ENCODE data around the gene ADPGK. TPM values are rescaled to one million over a fixed set of nuclear protein-coding genes. Genes with fewer than 3 reads are reported as not detected.

Gene ADPGK
- 57.9 and 58.3 TPM in 2 replicates for total RNA-seq

- H2AFZ ChIP-seq (ENCODE audit: low read length): peak within 1 kb of the TSS; percentile 98
- DNase-seq (ENCODE audit: insufficient read length, low spot score, missing footprints): peak; percentile 98
- peaks cover 47% of the 10 kb centered on the region for H3K79me2 ChIP-seq (ENCODE audit: insufficient read depth, low read length)
- H3K9me3 ChIP-seq (ENCODE audit: low read depth, low read length): no peaks in the 10 kb centered on the region
- peak within 1 kb of the TSS; percentile 100 for H3K4me2 ChIP-seq (ENCODE audit: insufficient read depth, low read length)
- no peaks in the 10 kb centered on the region for H3K27me3 ChIP-seq (ENCODE audit: insufficient read depth, low read length)
- peaks cover 13% of the 10 kb centered on the region for H3K36me3 ChIP-seq (ENCODE audit: insufficient read depth, low read length)
- TF ChIP-seq CTCF (IDR thresholded peaks at IDR 0.05; ENCODE audit: extremely low read depth, low read depth, low read length): peak; percentile 69
- peak within 1 kb of the TSS; percentile 94 for H3K27ac ChIP-seq (ENCODE audit: low read depth, low read length)
- peaks cover 5% of the 10 kb centered on the region for H4K20me1 ChIP-seq (ENCODE audit: insufficient read depth, low read length)
- H3K4me3 ChIP-seq (ENCODE audit: insufficient read depth, low read length): peak within 1 kb of the TSS; percentile 96
- H3K4me1 ChIP-seq (ENCODE audit: insufficient read depth, low read length): peaks cover 36% of the 10 kb centered on the region
Observed at GRCh38 chr15:72783640-72784455, at the start of gene ADPGK. TSS of gene ADPGK (minus strand) at chr15:72783758. CDS start at chr15:72783691, 67 bp downstream.

GRCh38 chr15:72827226-72827625 is 43.7 kb upstream of the ADPGK start:
- Histone ChIP-seq H3K79me2 (ENCODE audit: insufficient read depth, low read length) (no peaks in the 10 kb centered on the region), H3K36me3 (ENCODE audit: insufficient read depth, low read length) (no peaks in the 10 kb centered on the region), H3K4me3 (ENCODE audit: insufficient read depth, low read length) (no peak overlapping the region), H3K27ac (ENCODE audit: low read depth, low read length) (no peak overlapping the region), H3K4me1 (ENCODE audit: insufficient read depth, low read length) (no peaks in the 10 kb centered on the region), H4K20me1 (ENCODE audit: insufficient read depth, low read length) (no peaks in the 10 kb centered on the region), H3K4me2 (ENCODE audit: insufficient read depth, low read length) (no peak overlapping the region), H3K27me3 (ENCODE audit: insufficient read depth, low read length) (peaks cover 10% of the 10 kb centered on the region), H2AFZ (ENCODE audit: low read length) (no peak overlapping the region), H3K9me3 (ENCODE audit: low read depth, low read length) (no peaks in the 10 kb centered on the region)
- DNase-seq (ENCODE audit: insufficient read length, low spot score, missing footprints): no peak
- TF ChIP-seq CTCF (IDR thresholded peaks at IDR 0.05; ENCODE audit: extremely low read depth, low read depth, low read length): no peak

- no peak overlapping the region for H3K4me3 ChIP-seq (ENCODE audit: insufficient read depth, low read length)
- H3K27me3 ChIP-seq (ENCODE audit: insufficient read depth, low read length): peaks cover 10% of the 10 kb centered on the region
- no peaks in the 10 kb centered on the region for H3K4me1 ChIP-seq (ENCODE audit: insufficient read depth, low read length)
- no peaks in the 10 kb centered on the region for H3K79me2 ChIP-seq (ENCODE audit: insufficient read depth, low read length)
- H3K9me3 ChIP-seq (ENCODE audit: low read depth, low read length): no peaks in the 10 kb centered on the region
- DNase-seq (ENCODE audit: insufficient read length, low spot score, missing footprints): no peak
- H4K20me1 ChIP-seq (ENCODE audit: insufficient read depth, low read length): no peaks in the 10 kb centered on the region
- H3K36me3 ChIP-seq (ENCODE audit: insufficient read depth, low read length): no peaks in the 10 kb centered on the region
- no peak overlapping the region for H2AFZ ChIP-seq (ENCODE audit: low read length)
- no peak overlapping the region for H3K27ac ChIP-seq (ENCODE audit: low read depth, low read length)
- H3K4me2 ChIP-seq (ENCODE audit: insufficient read depth, low read length): no peak overlapping the region
- TF ChIP-seq CTCF (IDR thresholded peaks at IDR 0.05; ENCODE audit: extremely low read depth, low read depth, low read length): no peak
Observed at GRCh38 chr15:72826611-72827010, 43.1 kb upstream of the ADPGK start.

- no peaks in the 10 kb centered on the region for H3K36me3 ChIP-seq (ENCODE audit: insufficient read depth, low read length)
- no peak overlapping the region for H3K4me3 ChIP-seq (ENCODE audit: insufficient read depth, low read length)
- H2AFZ ChIP-seq (ENCODE audit: low read length): no peak overlapping the region
- H4K20me1 ChIP-seq (ENCODE audit: insufficient read depth, low read length): no peaks in the 10 kb centered on the region
- H3K4me1 ChIP-seq (ENCODE audit: insufficient read depth, low read length): no peaks in the 10 kb centered on the region
- no peak overlapping the region for H3K4me2 ChIP-seq (ENCODE audit: insufficient read depth, low read length)
- H3K27ac ChIP-seq (ENCODE audit: low read depth, low read length): no peak overlapping the region
- peaks cover 10% of the 10 kb centered on the region for H3K27me3 ChIP-seq (ENCODE audit: insufficient read depth, low read length)
- no peak for TF ChIP-seq CTCF (IDR thresholded peaks at IDR 0.05; ENCODE audit: extremely low read depth, low read depth, low read length)
- no peak for DNase-seq (ENCODE audit: insufficient read length, low spot score, missing footprints)
- H3K79me2 ChIP-seq (ENCODE audit: insufficient read depth, low read length): no peaks in the 10 kb centered on the region
- no peaks in the 10 kb centered on the region for H3K9me3 ChIP-seq (ENCODE audit: low read depth, low read length)
Observed at GRCh38 chr15:72825829-72826228, 42.3 kb upstream of the ADPGK start.
